ENCODE measurements around the gene ALPL. TPM values are rescaled to one million over a fixed set of nuclear protein-coding genes. Genes with fewer than 3 reads are reported as not detected.

ALPL gene
- polyA plus RNA-seq, 1 donor from 2014 or later, result 0.42 TPM

DNA sequence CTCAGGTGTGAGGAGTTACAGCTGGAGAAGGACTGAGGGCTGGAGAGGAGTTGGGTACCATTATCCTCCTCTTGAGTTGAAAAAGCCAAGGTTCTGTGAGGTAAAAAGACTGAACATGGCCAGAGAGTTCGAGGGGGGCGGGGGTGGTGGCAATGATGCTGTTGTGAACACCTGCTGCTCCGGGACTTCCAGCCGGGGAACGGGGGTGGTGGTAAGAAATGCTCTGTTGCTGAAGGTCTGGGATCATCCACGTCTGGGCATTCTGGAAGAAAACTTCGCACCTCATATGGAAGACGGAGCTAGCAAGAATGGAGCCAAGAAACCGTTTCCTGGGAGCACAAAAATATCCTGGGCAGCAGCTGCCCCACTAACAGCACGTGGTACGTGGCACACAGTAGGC, 20.1 kb upstream of the ALPL start:
- H3K4me2 ChIP-seq (ENCODE audit: low read length), result no peak overlapping the region
- TF ChIP-seq TAF1 (IDR thresholded peaks at IDR 0.05; ENCODE audit: low read depth), result no peak
- TF ChIP-seq MXI1 (conservative IDR thresholded peaks at IDR 0.05; ENCODE audit: poor library complexity, severe bottlenecking), result no peak
- TF ChIP-seq RAD21 (conservative IDR thresholded peaks at IDR 0.05), result no peak
- TF ChIP-seq, protein P1, sequence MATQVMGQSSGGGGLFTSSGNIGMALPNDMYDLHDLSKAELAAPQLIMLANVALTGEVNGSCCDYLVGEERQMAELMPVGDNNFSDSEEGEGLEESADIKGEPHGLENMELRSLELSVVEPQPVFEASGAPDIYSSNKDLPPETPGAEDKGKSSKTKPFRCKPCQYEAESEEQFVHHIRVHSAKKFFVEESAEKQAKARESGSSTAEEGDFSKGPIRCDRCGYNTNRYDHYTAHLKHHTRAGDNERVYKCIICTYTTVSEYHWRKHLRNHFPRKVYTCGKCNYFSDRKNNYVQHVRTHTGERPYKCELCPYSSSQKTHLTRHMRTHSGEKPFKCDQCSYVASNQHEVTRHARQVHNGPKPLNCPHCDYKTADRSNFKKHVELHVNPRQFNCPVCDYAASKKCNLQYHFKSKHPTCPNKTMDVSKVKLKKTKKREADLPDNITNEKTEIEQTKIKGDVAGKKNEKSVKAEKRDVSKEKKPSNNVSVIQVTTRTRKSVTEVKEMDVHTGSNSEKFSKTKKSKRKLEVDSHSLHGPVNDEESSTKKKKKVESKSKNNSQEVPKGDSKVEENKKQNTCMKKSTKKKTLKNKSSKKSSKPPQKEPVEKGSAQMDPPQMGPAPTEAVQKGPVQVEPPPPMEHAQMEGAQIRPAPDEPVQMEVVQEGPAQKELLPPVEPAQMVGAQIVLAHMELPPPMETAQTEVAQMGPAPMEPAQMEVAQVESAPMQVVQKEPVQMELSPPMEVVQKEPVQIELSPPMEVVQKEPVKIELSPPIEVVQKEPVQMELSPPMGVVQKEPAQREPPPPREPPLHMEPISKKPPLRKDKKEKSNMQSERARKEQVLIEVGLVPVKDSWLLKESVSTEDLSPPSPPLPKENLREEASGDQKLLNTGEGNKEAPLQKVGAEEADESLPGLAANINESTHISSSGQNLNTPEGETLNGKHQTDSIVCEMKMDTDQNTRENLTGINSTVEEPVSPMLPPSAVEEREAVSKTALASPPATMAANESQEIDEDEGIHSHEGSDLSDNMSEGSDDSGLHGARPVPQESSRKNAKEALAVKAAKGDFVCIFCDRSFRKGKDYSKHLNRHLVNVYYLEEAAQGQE (IDR thresholded peaks at IDR 0.05; ENCODE audit: borderline replicate concordance), result no peak
- no peak for TF ChIP-seq EP300 (conservative IDR thresholded peaks at IDR 0.05; ENCODE audit: poor library complexity, severe bottlenecking)
- TF ChIP-seq SMC3 (conservative IDR thresholded peaks at IDR 0.05; ENCODE audit: poor library complexity), result no peak
- TF ChIP-seq EZH2 (IDR thresholded peaks at IDR 0.05; ENCODE audit: borderline replicate concordance, insufficient read depth, low read length, poor library complexity, severe bottlenecking), result no peak
- TF ChIP-seq, protein P2, sequence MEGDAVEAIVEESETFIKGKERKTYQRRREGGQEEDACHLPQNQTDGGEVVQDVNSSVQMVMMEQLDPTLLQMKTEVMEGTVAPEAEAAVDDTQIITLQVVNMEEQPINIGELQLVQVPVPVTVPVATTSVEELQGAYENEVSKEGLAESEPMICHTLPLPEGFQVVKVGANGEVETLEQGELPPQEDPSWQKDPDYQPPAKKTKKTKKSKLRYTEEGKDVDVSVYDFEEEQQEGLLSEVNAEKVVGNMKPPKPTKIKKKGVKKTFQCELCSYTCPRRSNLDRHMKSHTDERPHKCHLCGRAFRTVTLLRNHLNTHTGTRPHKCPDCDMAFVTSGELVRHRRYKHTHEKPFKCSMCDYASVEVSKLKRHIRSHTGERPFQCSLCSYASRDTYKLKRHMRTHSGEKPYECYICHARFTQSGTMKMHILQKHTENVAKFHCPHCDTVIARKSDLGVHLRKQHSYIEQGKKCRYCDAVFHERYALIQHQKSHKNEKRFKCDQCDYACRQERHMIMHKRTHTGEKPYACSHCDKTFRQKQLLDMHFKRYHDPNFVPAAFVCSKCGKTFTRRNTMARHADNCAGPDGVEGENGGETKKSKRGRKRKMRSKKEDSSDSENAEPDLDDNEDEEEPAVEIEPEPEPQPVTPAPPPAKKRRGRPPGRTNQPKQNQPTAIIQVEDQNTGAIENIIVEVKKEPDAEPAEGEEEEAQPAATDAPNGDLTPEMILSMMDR (IDR thresholded peaks at IDR 0.05; ENCODE audit: poor library complexity, severe bottlenecking), result no peak
- H3K27me3 ChIP-seq (ENCODE audit: insufficient read depth, low read depth, low read length), result no peaks in the 10 kb centered on the region
- H3K4me3 ChIP-seq (ENCODE audit: low read length), result no peak overlapping the region
- no peaks in the 10 kb centered on the region for H4K20me1 ChIP-seq (ENCODE audit: insufficient read depth)
- H3K9me3 ChIP-seq (ENCODE audit: low read length), result no peaks in the 10 kb centered on the region
- H3K9ac ChIP-seq (ENCODE audit: low read length), result no peak overlapping the region
- H3K79me2 ChIP-seq (replicated peaks; ENCODE audit: insufficient read depth, low read length), result no peaks in the 10 kb centered on the region
- H3K36me3 ChIP-seq (ENCODE audit: insufficient read depth, low read length), result no peaks in the 10 kb centered on the region
- no peak overlapping the region for H3K27ac ChIP-seq (ENCODE audit: low read length)
- no peaks in the 10 kb centered on the region for H3F3A ChIP-seq (ENCODE audit: insufficient read depth, low read length, poor library complexity, severe bottlenecking)
- no peak overlapping the region for H2AFZ ChIP-seq (ENCODE audit: low read depth, low read length)
- no peaks in the 10 kb centered on the region for H3K9me2 ChIP-seq (ENCODE audit: insufficient read depth, low read length)

DNA sequence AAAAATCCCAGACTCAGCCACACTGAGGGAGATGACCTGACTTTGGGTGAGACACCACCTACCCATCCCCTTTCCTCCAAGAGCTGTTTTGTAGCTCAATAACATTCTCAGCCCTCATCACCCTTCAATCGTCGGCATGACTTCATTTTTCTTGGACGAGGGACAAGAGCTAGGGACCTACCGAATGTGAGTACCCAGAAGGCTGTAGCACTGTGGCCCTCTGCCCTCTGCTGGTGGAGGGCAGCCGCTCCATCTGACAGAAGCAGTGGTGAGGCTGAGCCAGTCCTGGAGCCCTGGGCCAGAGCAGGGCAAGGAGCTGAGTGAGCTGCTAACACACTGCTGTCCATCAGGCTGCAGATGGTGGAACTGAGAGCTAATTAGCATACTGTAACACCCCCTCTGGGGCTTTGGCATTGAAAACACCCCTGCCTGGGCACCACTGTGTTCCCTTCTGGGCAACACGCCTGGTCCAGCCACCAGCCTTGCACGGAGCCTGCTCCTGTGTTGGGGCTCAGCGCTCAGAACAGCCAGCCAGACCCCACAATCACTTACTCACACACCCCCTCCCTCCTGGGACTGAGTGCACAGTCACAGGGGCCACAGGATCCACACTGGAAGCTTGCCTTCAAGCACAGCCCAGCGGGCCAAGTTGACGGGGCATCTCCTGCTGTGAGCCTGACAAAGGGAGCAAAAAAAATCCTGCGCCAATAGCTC, 18.3 kb upstream of the ALPL start:
- no peaks in the 10 kb centered on the region for H3K9me3 ChIP-seq (ENCODE audit: low read length)
- H3K4me2 ChIP-seq (ENCODE audit: low read length), result no peak overlapping the region
- H3K27me3 ChIP-seq (ENCODE audit: insufficient read depth, low read depth, low read length), result no peaks in the 10 kb centered on the region
- H3K9me2 ChIP-seq (ENCODE audit: insufficient read depth, low read length), result no peaks in the 10 kb centered on the region
- no peak overlapping the region for H3K4me3 ChIP-seq (ENCODE audit: low read length)
- no peak overlapping the region for H3K9ac ChIP-seq (ENCODE audit: low read length)
- H3F3A ChIP-seq (ENCODE audit: insufficient read depth, low read length, poor library complexity, severe bottlenecking), result no peaks in the 10 kb centered on the region
- no peaks in the 10 kb centered on the region for H4K20me1 ChIP-seq (ENCODE audit: insufficient read depth)
- H2AFZ ChIP-seq (ENCODE audit: low read depth, low read length), result no peak overlapping the region
- TF ChIP-seq SMC3 (conservative IDR thresholded peaks at IDR 0.05; ENCODE audit: poor library complexity) (peak; percentile 33), POLR2AphosphoS5 (IDR thresholded peaks at IDR 0.05) (no peak), TAF1 (IDR thresholded peaks at IDR 0.05; ENCODE audit: low read depth) (no peak), RAD21 (conservative IDR thresholded peaks at IDR 0.05) (no peak), MXI1 (conservative IDR thresholded peaks at IDR 0.05; ENCODE audit: poor library complexity, severe bottlenecking) (no peak)
- TF ChIP-seq, protein P1 (IDR thresholded peaks at IDR 0.05; ENCODE audit: borderline replicate concordance), result no peak
- TF ChIP-seq, protein P2 (IDR thresholded peaks at IDR 0.05; ENCODE audit: poor library complexity, severe bottlenecking), result peak; percentile 42
- no peaks in the 10 kb centered on the region for H3K36me3 ChIP-seq (ENCODE audit: insufficient read depth, low read length)
- H3K79me2 ChIP-seq (replicated peaks; ENCODE audit: insufficient read depth, low read length), result no peaks in the 10 kb centered on the region
- no peak overlapping the region for H3K27ac ChIP-seq (ENCODE audit: low read length)

All from neural cell (in vitro differentiated cells).